OCI-LY7 (cell line): ENCODE results near the gene CCDC152.

ENCODE experiments used
- EZH2phosphoT487 ChIP-seq: fragments of 200-600 bp; sonication (generic); IDR thresholded peaks from 2 replicates; pipeline ENCODE4 v1.6.1; 2018; ENCODE audit warnings: low read depth, borderline replicate concordance, mild to moderate bottlenecking, mixed run types, antibody characterized with exemption, low read length, moderate library complexity, mixed read lengths
- TF ChIP-seq, protein P1 (sequence below): fragments of 200-600 bp; sonication (generic); conservative IDR thresholded peaks from 2 replicates; pipeline ENCODE4 v1.5.1; 2014; ENCODE audit warnings: mild to moderate bottlenecking, antibody characterized with exemption, low read length, moderate library complexity, mixed read lengths

DNA sequence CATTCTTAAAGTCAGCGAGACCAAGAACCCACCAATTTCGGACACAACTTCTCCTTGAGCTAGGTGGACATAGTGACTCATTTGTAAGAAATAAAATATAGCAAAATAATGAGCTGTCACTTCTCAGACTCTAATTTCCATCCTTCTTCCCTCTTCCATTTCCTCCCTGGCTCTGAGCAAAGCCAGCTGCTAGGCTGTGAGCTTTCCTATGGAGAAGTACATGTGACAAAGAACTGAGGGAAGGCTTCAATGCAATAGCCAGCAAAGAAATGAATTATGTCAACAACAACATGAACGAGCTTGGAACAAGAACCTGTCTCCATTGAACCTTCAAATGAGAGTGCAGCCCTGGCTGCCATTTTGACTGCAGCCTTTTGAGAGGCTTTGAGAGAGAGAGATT is 81.0 kb downstream of the CCDC152 start:
- TF ChIP-seq, protein P1, sequence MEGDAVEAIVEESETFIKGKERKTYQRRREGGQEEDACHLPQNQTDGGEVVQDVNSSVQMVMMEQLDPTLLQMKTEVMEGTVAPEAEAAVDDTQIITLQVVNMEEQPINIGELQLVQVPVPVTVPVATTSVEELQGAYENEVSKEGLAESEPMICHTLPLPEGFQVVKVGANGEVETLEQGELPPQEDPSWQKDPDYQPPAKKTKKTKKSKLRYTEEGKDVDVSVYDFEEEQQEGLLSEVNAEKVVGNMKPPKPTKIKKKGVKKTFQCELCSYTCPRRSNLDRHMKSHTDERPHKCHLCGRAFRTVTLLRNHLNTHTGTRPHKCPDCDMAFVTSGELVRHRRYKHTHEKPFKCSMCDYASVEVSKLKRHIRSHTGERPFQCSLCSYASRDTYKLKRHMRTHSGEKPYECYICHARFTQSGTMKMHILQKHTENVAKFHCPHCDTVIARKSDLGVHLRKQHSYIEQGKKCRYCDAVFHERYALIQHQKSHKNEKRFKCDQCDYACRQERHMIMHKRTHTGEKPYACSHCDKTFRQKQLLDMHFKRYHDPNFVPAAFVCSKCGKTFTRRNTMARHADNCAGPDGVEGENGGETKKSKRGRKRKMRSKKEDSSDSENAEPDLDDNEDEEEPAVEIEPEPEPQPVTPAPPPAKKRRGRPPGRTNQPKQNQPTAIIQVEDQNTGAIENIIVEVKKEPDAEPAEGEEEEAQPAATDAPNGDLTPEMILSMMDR, result no peak
- TF ChIP-seq EZH2phosphoT487, result no peak
